Measurements from ENCODE around the gene SLC22A17.

The SLC22A17 gene

DNA sequence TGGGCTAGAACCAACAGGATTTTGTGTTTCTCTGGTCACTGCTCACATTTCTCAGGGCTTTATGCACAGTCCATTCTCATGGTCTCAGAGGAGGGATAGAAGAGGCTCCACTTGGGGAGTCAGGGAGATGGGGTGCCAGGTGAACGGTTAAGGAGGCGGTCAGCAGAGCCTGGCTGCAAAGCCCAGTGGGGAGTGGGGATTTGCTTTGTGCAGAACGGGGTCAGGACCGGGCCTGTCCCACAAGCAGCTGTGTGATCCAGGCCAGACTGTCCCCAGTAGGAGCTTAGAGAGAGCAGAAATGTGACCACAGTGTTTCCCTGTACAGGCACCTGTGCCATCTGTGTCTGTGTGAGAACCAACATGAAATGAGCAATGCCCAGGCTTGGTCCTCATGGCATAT lies 28.3 kb upstream of the SLC22A17 start:
- DNase-seq: no peak

DNA sequence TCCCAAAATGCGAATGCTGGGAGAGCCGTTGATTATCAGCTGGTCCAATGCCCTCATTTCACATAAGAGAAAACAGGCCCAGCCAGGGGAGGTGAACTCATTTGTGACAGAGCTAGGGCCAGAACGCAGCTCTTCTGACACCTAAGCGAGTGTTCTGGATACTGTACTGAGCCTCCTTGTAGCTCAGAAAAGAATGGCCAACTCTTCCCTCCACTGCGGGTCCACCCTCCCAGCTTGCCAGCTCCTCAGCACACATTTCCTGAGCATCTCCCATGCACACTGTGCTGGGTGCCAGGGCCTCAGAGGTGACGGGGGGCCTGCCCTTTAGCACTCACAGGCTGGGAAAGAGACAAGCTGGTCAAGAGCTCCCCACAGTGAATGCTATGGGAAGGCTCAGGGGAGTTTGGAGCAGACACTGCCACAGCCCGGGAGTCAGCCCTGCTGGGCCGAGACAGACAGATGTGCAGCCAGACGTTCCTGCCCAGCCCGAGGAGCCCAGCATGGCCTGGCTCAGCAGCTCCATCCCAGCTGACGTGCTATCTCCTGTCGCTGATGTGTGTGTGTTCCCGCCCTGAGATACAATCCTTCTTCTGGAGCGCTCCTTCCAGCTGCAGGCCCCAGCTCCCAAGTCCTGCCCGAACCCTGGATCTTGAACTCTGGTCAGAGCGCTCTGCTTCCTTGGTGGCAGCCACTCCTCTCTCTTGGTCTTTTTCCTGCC lies 27.7 kb upstream of the SLC22A17 start:
- no peak for DNase-seq

DNA sequence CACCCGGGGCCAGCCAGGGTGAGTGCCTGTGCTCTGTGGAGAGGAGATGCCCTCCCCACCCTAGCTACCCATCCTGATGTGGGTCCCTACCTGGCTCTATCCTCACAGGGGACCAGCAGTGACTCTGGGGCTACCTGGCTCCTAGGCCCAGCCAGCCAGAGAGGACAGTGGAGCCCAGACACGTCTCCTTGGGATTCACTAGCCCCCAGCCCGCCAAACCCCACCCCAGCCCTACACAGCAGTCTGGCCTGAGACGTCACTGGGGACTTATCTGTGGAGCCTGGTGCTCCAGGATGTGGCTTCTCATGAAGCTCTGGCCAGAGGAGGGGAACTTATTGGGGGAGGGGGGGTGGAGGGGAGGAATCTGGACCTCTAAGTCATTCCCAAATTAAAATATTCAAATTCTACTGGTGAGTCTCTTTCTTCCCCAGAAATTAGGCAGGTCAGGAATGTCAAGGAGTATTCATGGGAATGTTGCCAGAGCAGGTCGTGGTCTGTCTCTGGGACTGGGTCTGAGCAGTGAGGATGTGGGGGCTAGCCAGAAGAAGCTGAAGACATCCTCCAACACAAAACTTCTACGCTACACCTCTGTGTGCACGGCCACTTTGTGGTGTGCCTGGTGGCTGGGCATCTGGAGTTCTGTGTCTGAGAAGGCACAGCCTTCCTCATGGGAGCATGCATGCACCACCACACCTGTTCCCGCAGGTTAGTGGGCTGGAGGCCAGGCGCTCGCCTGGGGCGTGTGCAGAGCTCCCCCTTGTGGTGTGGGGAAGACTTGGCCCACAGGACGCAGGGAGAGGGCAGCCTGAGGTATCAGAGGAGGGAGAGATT lies 26.9 kb upstream of the SLC22A17 start:
- DNase-seq: peak; percentile 75

DNA sequence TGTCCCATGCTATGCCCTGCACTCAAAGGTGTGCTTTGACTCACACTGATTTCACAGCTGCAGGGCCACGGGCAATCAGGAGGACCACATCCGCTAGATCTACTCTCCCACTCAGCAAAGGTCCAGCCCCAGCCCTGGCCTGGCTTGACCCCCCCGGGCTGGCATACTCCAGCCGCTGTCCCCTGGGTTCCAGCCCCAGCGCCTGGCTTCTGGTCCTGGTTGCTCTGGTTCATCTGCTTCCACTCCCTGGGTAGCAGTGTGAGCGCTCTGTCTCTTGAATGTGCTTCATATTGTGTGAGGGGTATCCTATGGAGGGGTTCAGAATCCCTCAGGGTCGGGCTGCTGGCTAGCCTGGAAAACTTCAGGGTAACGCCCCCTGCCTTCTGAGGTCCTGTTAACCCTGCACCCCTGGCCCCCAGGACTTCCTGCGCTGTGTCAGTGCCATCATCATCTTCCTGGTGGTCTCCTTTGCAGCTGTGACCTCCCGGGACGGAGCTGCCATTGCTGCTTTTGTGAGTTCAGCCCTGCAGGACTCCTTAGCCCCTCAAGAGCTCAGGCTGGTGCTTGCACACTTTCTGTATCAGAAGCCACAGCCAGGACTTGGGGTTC lies 26.0 kb upstream of the SLC22A17 start:
- DNase-seq: no peak

DNA sequence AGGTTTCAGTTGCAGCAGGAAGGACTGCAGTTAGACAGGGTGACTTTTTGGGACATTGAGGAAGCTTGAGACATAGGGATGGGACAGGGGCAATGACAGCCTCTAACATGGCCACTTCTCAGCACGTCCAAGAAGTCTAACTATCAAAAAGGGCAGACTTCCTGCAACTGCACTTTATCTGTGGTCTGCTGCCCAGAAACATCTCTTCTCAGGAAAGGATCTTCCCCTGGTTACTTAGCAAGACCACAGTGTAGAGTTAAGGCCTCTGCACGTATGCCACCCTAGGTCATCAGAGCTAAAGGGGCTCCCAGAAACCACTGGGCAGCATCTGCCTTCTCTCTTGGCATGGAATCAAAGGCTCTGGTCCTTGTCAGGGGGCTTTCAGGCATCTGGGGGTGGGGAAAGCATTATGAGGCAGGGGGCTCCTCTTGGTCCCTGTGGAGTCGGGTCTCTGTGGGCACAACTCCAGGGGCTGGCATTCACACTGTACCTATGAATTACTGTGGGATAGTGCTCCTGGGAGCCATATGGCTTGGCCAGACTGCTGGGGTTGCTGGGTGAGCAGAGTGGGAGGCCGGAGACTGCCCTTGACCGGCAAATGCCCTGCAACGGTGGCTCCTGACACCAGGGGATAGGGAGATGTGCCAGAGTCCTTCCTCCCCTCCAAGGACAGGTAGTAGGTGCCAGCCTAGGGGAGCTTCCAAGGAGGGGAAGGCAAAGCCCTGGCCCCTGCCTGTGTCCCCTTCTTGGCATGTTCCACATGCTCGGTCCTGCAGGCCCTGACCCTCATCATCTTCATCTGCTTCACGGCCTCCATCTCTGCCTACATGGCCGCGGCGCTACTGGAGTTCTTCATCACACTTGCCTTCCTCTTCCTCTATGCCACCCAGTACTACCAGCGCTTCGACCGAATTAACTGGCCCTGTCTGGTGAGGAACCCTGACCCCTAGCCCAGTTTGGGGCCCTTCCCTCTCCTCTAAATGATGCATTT lies 25.2 kb upstream of the SLC22A17 start:
- DNase-seq: no peak

DNA sequence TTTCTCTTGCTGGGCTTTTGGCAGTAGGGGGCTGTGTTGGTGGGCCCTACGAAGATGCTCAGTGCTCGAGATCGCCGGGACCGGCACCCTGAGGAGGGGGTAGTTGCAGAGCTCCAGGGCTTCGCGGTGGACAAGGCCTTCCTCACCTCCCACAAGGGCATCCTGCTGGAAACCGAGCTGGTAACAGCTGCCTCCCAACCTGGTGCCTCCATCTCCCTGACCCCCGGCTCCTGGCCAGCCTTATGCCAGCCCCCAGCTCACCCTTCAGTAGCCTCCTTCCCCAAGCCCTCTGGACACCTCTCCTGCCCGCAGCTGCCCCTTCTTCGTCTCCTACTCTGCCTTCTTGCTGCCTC lies 24.5 kb upstream of the SLC22A17 start:
- no peak for DNase-seq

DNA sequence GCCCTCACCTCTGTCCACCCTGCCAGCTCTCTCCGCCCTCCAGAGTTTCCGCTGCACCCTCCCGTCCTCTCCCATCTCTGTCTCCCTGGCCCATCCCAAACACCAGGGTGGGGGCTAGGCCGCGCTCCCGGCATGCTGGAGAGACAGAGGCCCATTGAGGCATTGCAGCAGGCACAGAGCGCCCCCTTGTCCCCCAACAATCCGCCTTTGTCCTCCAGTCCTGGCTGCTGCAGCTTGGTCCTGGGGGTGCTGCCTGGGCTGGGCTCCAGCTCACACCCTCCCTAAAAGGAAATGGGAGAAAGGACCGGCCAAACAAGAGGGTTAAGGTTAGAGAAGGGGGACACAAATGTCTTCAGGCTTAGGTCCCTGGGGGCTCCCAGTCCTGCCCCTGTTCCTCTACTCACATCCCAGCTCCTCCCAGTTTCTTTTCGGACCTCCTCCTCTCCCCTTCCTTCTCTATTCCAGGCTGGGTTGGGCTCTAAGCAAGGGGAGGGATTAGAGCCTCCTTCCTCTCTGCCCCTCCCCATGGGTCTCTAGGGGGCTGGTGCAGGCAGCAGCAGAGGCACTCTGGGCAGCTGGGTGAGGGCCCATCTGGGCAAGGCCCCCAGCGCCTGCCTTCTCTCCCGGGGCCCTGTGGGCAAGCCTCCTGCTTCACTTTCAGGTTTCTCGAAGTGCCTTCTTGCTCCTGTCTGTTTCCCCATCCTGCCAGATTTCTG lies 24.0 kb upstream of the SLC22A17 start, which contains the start of gene CMTM5:
CMTM5 (plus strand) TSS at position 565 of the 716 bp plus-strand sequence. CDS start 206 bp downstream, outside the sequence.
- DNase-seq: no peak

DNA sequence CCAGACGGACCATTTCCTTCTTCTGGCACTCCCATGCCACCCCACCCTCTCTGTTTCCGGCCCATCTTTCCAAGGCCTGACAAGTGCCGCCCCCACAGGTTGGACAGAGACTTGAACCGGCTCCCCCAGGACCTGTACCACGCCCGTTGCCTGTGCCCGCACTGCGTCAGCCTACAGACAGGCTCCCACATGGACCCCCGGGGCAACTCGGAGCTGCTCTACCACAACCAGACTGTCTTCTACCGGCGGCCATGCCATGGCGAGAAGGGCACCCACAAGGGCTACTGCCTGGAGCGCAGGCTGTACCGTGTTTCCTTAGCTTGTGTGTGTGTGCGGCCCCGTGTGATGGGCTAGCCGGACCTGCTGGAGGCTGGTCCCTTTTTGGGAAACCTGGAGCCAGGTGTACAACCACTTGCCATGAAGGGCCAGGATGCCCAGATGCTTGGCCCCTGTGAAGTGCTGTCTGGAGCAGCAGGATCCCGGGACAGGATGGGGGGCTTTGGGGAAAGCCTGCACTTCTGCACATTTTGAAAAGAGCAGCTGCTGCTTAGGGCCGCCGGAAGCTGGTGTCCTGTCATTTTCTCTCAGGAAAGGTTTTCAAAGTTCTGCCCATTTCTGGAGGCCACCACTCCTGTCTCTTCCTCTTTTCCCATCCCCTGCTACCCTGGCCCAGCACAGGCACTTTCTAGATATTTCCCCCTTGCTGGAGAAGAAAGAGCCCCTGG lies 23.0 kb upstream of the SLC22A17 start:
- DNase-seq: no peak

DNA sequence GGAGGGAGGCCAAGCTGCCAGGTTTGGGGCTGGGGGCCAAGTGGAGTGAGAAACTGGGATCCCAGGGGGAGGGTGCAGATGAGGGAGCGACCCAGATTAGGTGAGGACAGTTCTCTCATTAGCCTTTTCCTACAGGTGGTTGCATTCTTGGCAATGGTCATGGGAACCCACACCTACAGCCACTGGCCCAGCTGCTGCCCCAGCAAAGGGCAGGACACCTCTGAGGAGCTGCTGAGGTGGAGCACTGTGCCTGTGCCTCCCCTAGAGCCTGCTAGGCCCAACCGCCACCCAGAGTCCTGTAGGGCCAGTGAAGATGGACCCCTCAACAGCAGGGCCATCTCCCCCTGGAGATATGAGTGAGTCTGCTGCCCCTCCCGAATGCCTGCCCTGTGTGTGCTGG lies 20.4 kb upstream of the SLC22A17 start:
- no peak for DNase-seq

DNA sequence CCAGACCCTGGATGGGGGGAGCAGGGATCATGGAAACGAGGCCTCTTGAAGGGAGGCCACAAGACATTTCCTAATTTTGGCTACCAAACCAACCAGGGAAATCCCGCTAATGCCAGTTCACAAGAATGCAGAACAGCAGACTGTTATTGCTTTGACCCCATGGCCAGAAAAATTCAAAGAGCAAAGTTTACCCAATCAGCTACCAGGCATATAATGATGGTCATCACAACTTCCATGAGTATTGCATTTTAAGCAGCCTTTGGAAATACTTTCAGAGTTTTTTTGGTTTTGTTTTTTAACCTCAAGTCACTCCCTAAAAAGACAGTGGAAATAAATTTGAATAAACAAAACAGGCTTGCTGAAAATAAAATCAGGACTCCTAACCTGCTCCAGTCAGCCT lies 19.8 kb upstream of the SLC22A17 start, which contains the start of gene IL25:
IL25 (plus strand) TSS at position 301 of the 400 bp plus-strand sequence.
- no peak for DNase-seq

DNA sequence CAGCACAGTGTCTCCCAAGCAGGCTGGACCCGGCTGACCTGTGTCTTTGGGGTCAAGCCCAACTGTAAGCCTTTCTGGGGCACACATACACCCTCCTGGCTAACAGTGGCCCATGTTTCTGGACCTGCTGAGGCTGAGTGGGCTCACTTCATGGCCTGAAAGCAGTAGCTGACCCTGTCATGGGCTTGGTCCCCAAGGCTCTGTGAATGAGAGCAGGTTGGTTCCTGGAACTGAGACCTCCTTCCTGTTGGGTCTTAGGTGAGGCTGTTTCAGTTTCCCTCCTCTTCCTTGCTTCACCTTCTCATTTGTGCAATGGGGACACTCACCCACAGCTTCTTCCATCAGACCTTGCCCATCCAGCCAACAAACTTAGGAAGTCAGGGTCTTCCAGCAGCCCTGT lies 19.2 kb upstream of the SLC22A17 start:
- no peak for DNase-seq

DNA sequence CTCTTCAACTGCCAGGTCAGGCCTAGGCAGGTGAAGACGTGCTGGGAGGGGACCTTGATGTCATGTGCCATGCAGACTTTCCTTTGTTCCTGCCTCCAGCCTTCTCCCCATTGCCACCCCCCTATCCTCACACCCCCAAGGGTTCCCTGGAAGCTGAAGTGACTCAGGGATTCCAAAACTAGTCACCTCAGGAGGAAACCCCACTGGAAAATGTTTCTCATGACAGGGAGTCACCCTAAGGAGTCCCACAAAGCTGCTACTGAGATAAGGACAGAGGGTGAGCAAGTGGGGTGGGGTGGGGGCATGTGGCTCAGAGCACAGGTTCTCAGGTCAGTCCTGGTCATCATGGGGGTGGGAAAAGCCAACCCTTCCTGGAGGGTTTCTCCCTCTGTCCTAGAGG lies 17.5 kb upstream of the SLC22A17 start:
- DNase-seq: no peak

DNA sequence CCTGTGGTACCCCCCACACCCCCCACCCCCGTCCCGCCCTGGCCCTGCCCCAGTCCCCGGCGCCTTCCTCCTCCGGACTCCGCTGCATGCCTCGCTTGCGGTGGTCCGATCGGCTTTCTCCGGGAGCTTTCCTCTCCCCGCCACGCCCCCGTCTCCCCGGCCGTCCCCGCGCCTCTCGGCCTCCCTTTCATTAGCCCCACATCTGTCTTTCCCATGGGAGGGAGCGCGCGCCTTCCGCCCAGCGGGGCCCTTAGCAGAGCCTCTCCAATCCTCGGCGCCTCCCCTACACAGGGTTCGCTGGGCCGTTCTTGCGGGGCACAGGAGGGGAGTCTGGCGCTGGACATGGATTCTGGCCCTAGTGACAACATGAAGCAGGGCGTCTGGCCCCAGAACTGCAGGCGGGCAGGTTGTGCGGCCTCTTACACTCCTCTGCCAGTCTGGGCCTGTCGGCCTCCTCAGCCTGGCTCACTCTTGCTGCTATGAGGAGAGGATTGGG lies 13.8 kb upstream of the SLC22A17 start:
- no peak for DNase-seq

DNA sequence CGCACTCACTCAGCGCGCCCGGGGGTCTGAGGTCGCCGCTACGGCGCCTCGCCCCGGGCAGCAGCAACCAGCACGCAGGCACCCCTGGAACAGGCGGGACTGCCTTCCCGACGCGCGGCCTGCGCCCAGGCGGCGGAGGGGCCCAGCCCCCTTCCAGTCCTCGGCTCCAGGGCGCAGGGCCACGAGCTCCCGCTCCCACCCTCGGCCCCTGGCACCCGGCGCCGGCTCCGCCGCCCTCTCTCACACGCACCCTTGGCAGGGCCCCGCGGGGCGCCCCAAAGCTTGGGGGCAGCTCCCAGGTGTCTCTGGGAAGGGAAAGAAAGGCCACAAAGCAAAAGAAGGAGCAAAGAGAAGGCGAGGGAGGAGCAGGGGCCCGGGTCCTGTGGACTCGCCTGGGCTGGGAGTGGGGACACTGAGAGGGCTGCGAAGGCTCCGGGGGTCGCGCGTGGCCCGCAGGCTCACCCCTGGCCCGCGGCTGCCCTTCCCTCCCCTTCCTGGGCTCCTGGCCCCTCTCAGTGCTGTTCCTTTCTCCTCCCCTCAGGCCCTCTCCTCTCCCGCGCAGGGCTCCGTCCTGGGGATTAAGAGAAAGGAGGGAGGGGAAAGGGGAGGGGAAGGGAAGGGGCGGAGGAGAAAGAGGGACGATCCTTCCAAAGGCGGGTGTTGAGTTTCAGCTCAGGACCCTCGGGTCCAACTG lies 13.2 kb upstream of the SLC22A17 start:
- DNase-seq: no peak

DNA sequence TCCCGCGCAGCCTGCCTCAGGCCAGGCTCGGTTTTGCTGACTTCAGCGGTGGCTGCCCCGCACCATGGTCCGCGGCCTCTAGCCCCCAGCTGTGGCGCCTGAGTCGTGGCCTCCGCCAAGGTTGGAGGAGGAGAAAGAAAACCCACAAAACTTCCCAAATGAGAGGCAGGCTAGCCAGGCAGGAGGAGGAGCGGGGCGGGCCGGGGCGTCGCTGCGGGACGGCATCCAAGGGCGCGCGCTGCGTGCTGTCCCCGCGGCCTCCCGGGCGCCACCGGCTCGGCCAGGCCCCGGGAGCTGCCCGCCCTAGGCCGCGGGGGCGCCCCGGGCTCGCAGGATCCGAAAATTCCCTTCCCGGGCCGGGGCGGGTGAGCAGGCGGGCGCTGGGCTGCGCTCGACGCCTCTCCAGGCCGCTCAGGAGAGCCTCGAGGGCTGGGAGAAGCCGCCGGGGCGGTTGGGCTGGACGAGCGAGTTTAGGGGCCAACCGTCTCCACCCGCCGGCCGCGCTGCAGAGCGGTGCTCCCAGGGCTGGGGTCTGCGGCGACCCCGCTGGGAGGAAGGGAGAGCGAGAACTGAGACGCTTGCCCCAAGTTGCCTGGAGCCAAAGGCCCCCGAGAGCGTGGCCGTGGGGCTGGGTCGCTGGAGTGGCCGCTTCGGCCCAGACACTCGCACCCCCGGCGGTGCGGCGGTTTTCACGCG lies 12.5 kb upstream of the SLC22A17 start, which contains the start of gene EFS:
EFS (minus strand) TSS at position 137 of the 696 bp plus-strand sequence. CDS start 147 bp downstream, outside the sequence.
- no peak for DNase-seq

DNA sequence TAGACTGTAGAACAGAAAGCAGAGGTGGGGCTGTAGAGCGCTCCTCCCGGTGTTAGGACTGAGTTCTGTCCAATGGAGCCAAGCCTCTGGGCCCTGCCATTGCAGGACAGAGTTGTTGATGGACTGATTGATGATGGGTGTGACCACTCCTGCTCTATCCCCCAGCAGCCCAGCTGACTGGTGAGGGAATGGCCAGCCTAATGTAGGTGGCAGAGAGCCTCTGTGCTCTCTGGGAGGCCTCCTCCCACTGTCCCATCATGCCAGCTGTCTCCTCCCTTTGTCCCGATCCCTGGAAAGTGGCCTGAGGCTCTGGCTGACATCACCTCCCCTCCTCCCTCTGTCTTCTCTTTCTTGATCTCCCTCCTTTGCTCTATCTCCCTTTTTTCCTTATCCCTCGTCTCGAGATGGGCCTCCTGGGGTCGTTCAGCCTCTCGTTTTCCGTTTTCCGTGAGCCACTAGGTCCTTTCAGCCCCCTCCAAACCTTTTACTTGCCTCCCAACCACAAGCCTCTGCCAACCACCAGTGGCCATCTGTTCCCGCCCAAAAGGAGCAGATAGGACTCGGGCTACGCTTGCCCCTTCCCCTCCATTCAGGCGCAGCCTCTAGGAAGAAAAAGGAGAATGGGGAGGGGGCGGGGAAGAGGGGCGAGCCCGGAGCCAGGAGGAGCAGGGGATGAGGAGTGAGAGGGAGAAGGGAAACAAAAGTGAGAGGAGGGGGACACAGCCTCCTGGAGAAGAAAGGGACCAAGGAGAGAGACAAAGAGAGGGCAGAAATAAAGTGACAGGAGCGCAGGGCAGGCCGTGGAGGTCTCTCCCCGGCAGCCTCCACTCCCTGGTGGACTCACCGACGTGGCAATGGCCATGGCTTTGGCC lies 11.7 kb upstream of the SLC22A17 start:
- DNase-seq: no peak

DNA sequence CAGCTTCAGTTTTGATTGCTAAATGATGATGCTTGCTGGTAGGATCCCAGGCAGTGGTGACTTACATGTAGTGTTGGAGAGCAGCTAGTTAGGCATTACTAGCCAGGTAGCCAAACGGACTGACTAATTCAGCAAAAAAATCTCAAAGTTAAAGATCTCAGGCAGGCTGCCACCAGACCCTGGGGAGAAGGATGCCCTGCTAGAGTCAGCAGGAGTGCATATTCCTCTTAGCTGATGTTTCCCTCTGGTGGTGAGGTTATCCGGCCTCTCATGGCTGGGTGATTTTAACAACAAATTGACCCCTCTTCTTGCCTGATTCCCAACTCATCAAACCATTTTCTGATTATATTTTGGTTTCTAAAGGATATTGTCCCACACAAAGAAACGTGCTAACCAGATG lies 9.5 kb upstream of the SLC22A17 start:
- DNase-seq: no peak

DNA sequence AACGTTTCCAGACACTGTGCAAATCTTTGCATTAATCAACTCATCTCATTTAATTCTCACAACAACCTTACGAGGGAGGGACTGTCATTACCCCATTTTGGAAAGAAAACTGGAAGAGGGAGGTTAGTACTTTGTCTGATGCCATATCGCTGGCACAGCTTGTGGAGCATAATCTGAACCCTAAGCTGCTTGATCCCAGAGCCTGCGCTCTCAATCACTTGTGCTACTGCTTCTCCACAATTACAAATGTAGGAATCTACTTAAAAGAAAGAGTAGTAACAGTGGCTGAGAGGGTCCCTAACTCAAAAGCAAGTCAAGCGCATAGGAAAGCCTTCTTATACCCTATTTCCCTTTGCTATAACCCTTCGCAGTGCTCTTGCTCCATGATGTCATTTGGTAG lies 9.1 kb upstream of the SLC22A17 start:
- no peak for DNase-seq

DNA sequence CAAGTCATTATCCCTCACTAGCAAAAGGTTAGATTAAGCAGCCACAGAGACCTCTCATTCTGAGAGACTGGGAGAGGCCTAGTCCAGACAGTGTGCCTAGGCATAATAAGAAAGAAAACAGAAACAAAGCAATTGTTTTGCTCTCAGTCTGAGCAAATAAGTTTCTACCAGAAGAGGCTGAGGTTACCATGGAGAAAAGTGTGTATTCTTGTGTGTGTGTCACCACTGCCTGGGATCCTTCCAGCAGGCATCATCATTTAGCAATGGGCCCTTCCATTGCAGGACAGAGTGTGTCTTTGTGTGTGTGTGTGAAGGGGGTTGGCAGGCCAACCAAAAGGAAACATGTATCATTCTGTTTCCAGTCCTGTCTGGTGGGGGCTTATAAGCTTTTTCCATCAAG lies 8.6 kb upstream of the SLC22A17 start:
- peak; percentile 47 for DNase-seq

Data from activated CD4-positive, alpha-beta T cell treated with anti-CD3 and anti-CD28 coated beads, Interleukin-2, Interleukin-6, amounts not matched to agents 100 ng/mL and 50 ng/mL, durations not matched to agents 16 hours and 8 hours (primary cell).